Testis (tissue), 2 donors: Measurements from ENCODE around the gene PDP2.

ENCODE experiments used
- CTCF ChIP-seq, 3 experiments: fragments of 450-650 bp in 2 of 3; fragments of 200-600 bp in 1 of 3; sonication (generic) in 1 of 3; IDR thresholded peaks; one replicate each; pipeline ENCODE4 v1.5.1; 2016 to 2019; ENCODE audit warnings: antibody characterized with exemption in 3 of 3, mild to moderate bottlenecking in 2 of 3, moderate library complexity in 1 of 3
- POLR2A ChIP-seq: fragments of 450-650 bp; IDR thresholded peaks from one replicate; pipeline ENCODE4 v1.6.1; 2017; ENCODE audit warnings: antibody characterized with exemption, mild to moderate bottlenecking, moderate library complexity

DNA sequence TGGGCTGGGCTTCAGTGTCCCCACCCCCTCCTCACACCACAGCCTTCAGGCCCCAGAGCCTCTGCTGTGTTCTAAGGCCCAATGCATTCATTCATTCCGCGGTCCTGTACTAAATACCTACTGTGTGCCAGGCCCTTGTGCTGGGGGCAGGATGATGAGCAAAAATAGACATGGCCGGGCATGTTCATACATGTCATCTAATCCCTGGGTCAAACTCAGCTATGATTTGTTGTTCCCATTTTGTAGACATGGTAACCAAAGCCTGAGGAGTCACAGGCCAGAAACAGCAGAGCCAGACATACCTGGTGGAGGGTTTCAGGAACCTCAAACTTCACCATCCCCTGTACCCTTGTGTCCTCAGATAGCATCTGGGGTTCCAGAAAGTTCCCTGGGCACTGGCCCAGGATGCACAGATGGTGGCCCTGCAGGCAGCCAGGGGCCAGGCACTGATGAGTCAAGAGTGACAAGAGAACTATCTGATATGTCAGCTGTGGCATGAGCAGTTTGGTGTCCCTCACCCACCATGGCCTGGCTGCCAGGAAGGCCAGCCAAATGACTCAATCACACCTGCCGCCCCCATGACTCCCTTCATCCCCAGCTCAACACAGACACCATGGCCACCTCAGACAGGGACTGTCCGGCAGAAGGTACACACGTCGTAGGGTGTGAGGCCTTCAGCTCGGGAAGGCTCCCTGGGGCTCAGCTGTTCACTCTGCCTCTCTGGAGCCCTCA lies 47.8 kb downstream of the PDP2 start:
- no peak for TF ChIP-seq POLR2A
- TF ChIP-seq CTCF (IDR thresholded peaks at IDR 0.05), result no peak
